Globus pallidus (tissue), 1 donor: ENCODE data around the gene SF3B6.
"Not testable (repeated sequence)": the region's sequence is repeated elsewhere in the genome, so short reads cannot be mapped to it uniquely, and the experiment has no call there.

Experiments
- DNase-seq: peaks from one replicate; pipeline ENCODE4 v3.0.0-alpha.2; 2015; ENCODE audit warnings: low spot score

SF3B6 gene, protein sequence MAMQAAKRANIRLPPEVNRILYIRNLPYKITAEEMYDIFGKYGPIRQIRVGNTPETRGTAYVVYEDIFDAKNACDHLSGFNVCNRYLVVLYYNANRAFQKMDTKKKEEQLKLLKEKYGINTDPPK

DNA sequence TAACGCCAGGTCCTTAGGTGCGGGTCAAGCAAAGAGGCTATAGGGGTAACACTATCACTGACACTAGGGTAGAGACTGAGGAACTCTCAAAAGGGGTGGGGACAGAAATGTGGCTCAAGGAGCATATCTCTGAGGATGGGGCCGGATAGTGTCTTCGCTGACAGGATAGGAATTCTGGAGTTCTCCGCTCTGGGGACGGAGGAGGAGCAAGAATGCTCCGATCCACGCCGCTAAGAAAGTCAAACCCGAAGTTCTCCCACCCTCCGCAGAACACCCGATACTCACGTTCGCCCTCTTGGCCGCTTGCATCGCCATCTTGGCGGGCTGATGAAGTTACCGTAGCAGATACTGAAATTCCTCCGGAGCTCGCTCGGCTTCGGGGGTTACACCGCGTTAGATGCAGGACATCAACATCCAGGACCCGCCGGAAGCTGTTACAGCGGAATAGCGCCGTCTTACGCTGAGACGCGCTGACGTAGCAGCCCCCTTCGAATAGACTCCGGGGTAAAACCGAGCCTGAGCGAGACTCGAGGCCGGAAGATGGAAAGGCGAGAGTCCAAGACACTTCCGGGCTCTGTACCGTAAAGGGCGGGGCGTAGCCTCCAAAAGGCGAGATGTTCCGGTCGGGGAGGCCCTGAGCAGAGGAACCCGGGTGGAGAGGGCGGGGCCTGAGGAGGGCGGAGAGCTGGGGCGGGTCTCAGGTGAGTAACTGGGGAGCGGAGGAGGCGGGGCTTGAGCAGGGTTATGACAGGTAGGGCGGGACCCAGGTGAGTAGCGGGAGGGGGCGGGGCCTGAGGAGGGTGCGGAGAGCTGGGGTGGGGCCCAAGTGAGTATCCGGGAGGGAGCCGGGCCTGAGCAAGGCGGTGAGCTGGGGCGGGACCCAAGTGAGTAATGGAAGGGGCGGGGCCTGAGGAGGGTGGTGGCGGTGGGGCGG is at the start of gene SF3B6:
SF3B6 (minus strand) TSS at position 412 of the 934 bp plus-strand sequence; CDS start at position 315, 97 bp downstream.
- peak; percentile 97 for DNase-seq

DNA sequence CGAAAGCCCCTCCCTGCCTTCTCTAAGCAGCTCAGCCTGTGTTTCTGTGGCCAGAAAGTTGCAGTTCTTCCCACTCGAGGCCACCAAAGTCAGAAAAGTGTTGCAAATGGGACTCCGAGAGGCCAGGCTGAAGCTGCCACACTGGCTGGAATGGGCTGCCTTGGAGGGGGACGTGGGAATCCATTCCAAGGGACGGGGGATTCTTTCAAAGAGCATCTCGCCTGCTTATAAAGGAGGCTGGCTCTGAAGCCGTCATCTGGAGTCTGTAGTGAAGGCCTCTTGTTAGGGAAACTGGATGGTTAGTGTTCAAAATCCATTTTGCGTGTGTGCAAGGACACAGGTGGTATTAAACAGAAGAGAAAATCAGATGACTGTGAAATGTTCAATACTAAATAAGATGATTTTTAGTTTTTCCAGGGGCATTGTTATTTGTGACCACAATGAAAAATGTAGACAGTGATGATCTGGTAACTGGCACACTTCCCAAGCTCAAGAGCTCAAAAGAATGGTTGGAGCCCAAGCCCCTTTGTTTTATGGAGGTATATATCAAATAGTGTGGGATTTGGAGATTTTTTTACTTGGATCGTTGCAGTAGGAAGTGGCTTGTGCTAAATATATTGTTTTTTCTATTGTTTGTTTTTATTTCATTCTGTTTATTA is 47.9 kb upstream of the SF3B6 start:
- DNase-seq: no peak

- DNase-seq: peak; percentile 83
These were observed 47.2 kb upstream of the SF3B6 start, which contains the start of the genes FAM228B and PFN4 for GRCh38 chr2:24123195-24123921. Gene FAM228B, plus strand, starts transcription at chr2:24123469. Its CDS starts 893 bp downstream, at chr2:24124362. Gene PFN4, minus strand, starts transcription at chr2:24123334. Its CDS starts 799 bp downstream, at chr2:24122535.

DNA sequence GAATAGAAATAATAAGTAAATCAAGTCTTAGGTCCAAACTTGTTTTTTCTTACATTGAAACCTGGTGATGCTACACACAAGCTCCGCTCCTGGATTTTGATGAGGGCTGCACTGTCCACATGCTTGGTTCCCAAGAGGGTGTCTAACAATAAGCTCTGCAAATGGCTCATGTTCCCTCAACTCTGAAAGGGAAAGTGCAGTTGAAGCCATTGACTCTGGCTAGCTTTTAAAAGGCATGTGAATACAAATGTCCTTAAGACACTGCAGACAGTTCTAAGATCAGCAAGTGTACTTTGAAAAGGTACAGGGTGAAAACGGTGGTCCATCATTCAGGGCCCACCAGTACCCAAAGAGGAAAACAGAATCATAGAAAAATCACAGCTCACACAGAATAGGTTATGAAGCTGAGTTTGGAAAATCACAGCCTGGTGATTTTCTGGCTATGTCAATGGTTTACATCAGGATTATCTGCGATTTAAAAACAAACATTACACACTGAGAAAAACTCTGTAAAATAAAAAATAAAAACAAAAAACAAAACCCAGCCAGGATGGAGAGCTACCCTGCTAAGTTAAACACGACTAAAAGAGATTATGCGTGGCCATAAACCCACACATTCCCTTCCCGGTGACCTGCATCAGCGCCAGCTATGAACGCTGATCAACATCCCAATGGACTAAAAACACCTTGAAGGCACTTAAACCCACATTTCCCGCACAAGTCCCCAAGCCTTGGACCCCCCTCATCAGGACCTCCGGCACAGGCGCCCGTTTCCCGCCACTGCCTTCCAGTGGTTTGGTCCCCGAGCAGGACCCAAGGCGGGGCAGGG is 46.5 kb upstream of the SF3B6 start:
- peak; percentile 29 for DNase-seq

- DNase-seq: no peak
These were observed 45.3 kb upstream of the SF3B6 start for GRCh38 chr2:24121469-24121868.

DNA sequence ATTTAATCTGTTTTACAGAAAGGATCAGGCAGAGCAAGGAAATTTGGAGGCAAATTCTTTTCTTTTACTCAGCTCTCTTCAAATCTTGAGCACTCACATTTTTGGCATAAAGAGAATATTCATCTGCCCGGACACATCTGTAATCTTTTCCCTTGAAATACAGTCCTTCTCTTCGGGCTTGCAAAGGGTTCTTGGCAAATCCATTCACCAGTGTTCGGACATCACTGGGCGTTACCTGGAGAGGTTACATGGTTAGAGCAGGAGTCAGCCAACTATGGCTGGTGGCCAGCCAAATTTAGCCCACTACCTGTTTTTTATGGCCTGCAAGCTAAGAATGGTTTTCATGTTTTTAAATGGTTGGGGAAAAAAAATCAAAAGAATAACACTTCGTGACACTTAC is 44.9 kb upstream of the SF3B6 start:
- no peak for DNase-seq

DNA sequence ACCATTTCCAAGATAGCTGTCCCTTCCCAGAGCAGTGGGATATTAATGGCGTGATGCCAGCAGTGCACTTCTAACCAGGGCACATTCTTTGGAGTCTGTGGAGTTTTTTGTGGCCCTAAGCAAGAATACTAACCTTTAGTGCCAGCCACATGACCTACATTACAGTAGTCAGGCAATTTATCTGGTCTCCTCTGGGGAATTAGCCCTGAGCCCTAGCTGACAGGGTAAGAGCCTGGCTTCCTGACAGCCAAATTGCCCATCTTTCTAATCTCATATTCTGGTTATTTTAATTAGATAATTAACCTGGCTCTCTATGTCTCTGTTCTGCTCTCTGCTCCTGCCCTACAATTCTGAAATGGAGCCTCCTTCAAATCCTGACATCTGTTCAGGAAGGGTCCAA is 41.8 kb upstream of the SF3B6 start:
- no peak for DNase-seq

DNA sequence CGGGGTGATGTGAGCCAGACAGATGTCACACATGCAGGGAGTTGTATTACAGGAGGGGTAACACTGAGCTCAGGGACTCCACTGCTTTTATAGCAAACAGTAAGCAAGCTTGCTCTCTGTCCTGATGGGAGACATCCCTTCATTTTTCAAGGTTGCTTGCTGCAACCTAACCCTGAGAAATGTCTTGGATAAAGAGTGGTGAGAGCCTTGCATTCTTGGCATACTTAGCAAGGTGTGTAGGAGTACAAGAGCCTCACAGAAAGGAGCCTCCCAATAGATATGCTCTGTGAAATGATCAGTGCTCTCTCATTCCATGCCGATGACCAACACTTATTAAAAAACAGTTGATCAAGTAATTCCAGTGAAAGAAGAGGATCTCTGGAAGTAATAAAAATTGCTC is 38.9 kb upstream of the SF3B6 start:
- DNase-seq: no peak

DNA sequence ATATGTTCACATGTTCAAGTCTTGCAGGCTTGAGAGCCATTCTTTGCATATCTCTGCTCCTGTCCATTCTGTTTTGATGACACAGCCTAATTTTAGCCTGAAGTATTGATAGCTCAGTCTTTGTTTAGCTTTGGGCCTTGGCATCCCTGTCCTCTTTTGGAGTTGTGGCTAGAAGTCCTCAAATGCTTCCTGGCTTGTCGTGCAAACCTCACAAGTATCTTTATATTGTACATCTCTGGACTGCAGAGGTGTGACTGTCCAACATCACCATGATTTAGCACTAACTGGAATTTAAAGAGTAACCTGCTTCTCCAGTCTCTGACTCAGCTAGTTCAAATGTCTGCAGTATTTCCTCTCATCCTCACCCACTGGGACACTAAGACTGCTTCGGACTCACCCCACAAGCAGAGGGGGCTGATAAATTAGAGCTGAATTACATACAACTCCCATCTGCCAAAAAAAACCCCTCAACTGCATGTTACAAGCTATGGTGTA is 35.3 kb upstream of the SF3B6 start:
- DNase-seq: no peak

DNA sequence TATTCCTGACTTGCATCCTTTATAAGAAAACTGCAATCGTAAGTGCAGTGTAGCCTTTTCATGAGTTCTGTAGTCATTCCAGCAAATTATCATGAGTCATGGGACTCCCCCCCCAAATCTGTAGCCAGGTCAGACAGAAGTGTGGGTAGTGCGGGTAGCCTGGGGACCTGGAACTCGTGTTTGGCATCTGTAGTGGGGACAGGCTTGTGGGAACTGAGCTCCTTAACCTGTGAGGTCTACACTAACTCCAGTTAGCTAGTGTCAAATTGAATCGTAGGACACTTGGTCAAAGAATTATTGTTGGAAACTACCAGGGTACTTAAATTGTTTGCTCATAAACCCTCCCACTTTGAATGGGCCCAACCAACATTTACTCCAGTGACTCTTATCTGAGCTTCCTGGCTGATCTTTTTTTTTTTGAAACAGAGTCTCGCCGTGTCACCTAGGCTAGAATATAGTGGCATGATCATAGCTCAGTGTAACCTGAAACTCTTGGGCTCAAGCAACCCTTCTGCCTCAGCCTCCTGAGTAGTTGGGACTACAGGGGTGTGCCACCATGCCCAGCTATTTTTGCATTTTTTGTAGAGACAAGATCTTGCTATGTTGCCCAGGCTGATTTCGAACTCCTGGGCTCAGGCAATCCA is 34.7 kb upstream of the SF3B6 start:
- no peak for DNase-seq

DNA sequence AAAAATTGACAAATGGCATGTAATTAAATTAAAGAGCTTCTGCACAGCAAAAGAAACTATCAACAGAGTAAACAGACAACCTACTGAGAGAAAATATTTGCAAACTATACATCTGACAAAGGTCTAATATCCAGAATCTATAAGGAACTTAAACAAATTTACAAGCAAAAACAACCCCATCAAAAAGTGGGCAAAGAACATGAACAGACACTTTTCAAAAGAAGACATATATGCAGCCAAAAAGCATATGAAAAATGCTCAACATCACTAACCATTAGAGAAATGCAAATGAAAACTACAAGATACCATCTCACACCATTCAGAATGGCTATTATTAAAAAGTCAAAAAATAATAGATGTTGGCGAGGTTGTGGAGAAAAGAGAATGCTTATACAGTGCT is 33.3 kb upstream of the SF3B6 start:
- DNase-seq: not testable (repeated sequence)

- DNase-seq: no peak
These were observed 31.2 kb upstream of the SF3B6 start for GRCh38 chr2:24107336-24107735.

- DNase-seq: no peak
These were observed 30.7 kb upstream of the SF3B6 start for GRCh38 chr2:24106786-24107185.

GRCh38 chr2:24105816-24106215 is 29.7 kb upstream of the SF3B6 start:
- no peak for DNase-seq

- no peak for DNase-seq
These were observed 28.8 kb upstream of the SF3B6 start for GRCh38 chr2:24104906-24105305.

DNA sequence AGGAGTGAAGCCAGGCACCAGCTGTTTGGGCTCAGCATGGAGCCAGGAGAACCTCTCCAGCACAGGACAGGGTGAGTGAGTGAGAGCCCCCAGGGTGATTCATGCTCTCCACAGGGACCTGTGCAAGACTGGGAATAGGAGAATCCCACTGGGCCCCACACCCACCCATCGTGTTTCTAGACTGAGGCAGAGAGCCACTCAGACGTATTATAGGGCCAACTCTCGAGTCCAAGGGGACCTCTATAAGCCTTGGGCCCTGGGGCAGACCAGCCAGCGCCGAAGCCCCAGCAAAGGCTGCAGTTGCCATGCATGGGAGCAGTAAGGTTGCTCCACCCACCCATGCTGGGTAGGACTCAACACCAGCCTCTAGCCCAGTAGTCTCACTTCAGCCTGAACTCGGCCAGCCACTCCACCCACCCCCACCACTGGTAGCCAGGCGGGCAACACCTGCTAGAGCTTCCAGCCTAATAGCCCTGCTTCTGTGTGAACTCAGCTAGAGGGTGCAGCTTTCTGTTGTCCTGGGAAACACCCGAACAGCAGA is 28.1 kb upstream of the SF3B6 start:
- DNase-seq: no peak

GRCh38 chr2:24102677-24103076 is 26.6 kb upstream of the SF3B6 start:
- DNase-seq: no peak

GRCh38 chr2:24101992-24102391 is 25.9 kb upstream of the SF3B6 start:
- DNase-seq: no peak

DNA sequence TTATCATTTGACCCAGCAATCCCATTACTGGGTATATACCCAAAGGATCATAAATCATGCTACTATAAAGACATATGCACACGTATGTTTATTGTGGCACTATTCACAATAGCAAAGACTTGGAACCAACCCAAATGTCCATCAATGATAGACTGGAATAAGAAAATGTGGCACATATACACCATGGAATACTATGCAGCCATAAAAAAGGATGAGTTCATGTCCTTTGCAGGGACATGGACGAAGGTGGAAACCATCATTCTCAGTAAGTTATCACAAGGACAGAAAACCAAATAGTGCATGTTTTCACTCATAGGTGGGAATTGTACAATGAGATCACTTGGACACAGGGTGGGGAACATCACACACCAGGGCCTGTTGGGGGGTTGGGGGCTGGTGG is 24.6 kb upstream of the SF3B6 start:
- not testable (repeated sequence) for DNase-seq

DNA sequence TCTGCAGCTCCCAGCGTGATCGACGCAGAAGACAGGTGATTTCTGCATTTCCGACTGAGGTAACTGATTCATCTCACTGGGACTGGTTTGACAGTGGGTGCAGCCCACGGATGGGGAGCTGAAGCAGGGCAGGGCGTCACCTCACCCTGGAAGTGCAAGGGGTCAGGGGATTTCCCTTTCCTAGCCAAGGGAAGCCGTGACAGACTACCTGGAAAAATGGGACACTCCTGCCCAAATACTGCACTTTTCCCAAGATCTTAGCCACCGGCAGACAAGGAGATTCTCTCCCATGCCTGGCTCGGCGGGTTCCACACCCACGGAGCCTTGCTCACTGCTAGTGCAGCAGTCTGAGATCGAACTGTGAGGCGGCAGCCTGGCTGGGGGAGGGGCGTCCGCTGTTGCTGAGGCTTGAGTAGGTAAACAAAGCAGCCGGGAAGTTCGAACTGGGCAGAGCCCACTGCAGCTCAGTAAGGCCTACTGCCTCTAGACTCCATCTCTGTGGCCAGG is 19.1 kb upstream of the SF3B6 start:
- not testable (repeated sequence) for DNase-seq
